Measurements from ENCODE around the gene CCR2. TPM values are rescaled to one million over a fixed set of nuclear protein-coding genes. Genes with fewer than 3 reads are reported as not detected.
A peak's percentile ranks its signal among the peaks of the same experiment; 100 is the strongest.

The CCR2 gene
- total RNA-seq, 1 experiment from 2014 or later: not detected

DNA sequence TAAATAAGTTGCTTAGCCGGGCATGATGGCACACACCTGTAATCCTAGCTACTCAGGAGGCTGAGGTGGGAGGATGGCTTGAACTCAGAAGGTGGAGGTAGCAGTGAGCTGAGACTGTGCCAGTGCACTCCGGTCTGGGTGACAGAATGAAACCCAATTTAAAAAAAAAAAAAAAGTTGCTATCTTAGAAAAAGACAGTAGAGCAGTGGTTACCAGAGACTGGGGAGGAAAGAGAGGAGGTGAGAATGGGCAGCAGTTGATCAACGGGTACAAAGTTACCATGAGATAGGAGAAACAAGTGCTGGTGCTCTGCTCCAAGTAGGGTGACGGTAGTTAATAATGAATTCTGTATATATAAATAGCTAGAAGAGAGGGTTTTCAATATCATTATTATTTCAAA lies 821 bp upstream of the CCR2 start:
- DNase-seq (ENCODE audit: extremely low read depth, low read depth): no peak

DNA sequence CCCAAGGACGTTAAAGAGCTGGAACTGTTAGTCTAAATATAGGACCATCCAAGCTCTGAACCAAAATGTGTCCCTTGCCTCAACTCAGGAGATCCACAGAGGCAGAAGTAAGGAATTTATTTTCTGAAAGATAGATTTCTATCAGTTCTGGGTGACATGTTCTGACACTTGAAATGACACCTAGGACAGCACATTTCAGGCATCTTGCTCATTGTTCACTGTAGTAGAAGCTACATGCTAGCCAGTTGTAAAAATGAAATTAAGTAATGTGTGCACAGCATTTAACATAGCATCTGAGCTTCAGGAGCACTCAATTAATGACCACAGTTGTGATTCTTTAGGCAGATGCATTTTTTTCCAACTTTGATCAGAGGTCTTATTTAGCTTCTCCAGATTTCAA lies 567 bp downstream of the CCR2 start:
- DNase-seq (ENCODE audit: extremely low read depth, low read depth): no peak

DNA sequence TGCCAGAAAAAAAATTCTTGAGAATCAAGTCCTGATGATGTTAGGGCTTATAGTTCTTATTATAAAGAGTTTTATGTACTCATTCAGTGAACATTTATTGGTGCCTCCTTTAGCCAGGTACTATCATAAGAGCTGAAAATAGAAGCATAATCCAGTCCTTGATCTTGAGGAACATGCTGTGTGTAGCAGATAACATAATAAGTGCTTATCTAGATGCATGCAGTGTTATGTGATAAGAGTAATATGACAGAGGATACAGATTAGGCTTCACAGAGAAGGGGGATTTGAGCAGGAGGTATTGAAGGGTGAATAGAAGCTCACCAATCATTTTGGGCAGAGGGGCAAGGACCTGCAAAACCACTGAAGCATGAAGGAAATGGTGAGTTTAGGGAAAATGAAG lies 1.1 kb downstream of the CCR2 start:
- DNase-seq (ENCODE audit: extremely low read depth, low read depth): no peak

DNA sequence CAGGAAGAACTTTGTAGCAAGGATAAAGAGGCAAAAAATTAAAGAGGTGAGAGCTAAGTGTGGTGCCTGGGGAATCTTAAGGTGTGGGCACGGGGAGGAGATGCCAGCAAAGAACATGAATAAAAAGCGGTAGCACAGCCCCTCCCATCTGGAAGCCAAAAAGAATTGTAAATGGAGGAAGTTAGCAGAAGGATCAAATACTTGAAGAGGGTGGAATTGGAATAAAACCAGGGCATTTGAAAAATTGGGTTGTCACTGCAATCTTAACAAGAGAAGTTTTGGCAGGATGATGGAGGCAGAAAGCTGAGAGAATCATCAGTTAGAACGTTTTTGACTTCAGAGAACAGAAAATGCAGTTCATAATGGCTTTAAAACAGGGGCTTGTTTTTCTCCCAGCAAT lies 2.4 kb downstream of the CCR2 start:
- DNase-seq (ENCODE audit: extremely low read depth, low read depth): no peak

DNA sequence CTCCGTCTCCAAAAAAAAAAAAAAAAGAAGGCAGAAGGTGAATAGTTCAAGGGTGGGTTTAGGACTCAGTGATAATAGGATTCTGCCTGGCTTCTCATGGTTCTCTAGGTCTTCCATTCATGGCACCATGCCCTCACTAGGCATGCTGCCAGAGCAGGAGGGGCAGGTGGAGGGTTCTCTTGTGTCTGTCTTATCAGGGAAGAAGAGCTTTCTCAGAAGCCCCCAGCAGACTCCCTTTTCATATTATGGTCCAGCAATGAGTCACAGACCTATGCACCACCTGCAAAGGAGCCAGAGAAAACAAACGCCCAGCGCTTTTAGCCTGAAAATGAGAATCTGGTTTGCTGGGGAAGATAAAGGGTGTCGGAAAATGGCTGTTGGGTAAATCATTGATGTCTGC lies 3.0 kb downstream of the CCR2 start:
- DNase-seq (ENCODE audit: extremely low read depth, low read depth): no peak

DNA sequence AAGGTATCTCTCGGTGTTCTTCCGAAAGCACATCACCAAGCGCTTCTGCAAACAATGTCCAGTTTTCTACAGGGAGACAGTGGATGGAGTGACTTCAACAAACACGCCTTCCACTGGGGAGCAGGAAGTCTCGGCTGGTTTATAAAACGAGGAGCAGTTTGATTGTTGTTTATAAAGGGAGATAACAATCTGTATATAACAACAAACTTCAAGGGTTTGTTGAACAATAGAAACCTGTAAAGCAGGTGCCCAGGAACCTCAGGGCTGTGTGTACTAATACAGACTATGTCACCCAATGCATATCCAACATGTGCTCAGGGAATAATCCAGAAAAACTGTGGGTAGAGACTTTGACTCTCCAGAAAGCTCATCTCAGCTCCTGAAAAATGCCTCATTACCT lies 4.6 kb downstream of the CCR2 start:
- no peak for DNase-seq (ENCODE audit: extremely low read depth, low read depth)

DNA sequence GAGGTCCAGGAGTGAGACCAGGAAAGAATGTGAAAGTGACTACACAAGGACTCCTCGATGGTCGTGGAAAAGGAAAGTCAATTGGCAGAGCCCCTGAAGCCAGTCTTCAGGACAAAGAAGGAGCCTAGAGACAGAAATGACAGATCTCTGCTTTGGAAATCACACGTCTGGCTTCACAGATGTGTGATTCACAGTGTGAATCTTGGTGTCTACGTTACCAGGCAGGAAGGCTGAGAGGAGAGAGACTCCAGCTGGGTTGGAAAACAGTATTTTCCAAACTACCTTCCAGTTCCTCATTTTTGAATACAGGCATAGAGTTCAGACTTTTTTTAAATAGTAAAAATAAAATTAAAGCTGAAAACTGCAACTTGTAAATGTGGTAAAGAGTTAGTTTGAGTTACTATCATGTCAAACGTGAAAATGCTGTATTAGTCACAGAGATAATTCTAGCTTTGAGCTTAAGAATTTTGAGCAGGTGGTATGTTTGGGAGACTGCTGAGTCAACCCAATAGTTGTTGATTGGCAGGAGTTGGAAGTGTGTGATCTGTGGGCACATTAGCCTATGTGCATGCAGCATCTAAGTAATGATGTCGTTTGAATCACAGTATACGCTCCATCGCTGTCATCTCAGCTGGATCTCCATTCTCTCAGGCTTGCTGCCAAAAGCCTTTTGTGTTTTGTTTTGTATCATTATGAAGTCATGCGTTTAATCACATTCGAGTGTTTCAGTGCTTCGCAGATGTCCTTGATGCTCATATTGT lies 6.0 kb downstream of the CCR2 start:
- no peak for DNase-seq (ENCODE audit: extremely low read depth, low read depth)

DNA sequence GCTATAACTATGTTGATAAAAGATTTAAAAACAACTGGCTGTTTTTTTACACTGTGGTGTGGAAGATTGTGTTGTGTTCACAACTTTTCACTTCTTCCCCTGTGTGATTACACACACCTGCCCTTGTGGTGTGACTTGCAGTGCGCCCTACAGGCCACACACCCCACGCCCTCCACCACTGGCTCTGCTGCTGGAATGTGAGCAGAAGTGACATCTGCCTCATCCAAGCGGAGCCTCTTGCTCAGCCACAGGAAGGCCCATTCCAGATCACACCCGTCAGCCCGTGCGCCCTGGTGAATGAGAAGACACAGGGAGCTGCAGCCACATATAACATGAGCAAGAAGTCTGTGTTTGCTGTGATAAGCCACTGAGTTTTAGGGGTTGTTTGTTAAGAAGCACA lies 7.0 kb downstream of the CCR2 start:
- no peak for DNase-seq (ENCODE audit: extremely low read depth, low read depth)

DNA sequence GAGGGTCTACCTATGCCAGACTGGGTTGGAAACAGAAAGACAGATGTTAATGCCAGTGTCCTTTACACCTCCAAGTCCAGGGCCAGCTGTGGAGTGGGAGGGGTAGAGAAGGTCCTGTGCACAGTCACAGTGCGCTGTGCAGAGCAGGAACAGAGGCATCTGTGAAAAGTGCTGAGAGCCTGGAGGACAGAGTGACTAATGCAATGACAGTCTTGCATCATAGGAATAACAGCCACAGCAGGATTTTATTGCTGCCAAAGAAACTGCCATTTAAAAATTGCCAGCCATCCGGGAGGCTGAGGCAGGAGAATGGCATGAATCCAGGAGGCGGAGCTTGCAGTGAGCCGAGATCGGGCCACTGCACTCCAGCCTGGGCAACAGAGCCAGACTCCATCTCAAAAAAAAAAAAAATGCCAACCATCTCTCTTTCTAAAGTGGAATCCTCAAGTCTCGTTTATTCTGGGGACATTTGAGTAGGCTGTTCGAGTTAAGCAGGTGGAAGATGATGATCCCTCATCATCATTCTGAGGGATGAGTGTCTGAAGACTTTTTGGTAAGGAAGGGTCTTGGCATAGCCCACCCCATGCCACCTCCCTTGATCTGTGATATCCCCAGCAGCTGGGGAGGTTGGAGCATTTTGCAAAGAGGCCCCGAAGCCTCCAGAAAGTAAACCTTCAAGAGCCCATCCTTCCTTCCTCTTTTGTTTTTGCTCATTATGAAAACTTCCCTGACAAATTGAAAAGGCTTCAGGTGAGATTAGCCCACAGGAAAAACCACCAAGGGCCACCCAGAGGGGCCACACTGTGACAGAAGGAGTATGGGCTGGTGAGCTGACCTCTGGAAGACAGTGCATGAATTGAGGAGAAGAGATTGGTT lies 7.7 kb downstream of the CCR2 start:
- DNase-seq (ENCODE audit: extremely low read depth, low read depth): peak; percentile 37

DNA sequence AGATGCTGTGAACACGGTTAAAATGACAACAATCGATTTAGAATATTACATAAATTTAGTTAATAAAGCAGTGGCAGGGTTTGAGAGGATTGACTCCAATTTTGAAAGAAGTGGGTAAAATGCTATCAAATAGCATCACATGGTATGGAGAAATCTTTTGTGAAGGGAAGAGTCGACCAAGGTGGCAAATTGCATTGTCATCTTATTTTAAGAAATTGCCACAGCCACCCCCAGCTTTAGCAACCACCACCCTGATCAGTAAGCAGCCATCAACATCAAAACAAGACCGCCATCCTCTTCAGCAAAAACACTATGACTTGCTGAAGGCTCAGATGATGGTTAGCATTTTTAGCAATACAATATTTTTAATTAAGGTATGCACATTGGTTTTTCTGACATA lies 11.1 kb downstream of the CCR2 start:
- no peak for DNase-seq (ENCODE audit: extremely low read depth, low read depth)

DNA sequence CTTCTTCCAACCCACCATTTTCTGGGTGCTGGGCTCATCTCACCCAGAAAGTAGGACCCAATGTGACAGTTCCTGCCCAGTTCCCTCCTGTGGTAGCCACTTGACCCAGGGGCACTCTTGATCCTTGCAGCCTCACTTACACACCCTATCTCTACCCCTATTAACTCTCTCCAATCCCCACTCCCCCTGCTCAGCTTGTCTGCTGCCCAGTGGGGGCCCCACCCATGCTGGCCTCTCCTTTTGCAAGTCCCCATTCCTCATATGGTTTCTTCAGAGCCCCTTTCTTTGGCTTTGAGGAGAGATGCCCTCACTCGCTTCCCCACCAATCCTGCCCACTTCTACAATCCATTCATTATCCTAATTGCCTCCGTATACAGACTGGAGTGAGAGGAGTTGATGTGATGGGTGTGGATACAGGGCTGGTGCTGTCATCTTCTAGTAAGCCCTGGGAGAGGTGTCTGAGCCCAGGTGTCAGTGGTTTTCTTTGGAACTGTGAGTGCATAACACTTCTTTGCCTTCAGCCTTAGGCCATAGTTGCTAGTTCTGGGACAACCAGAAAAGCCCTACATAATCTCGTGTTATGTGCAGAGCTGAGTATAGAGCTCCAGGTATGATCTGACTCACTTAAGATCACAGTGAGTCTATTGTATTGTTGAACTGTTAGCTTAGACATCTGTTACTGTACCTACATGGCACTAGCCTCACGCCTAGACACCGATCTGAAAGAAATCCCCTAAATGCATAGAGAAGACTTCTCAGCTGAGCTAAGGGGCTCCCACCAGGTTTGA lies 12.0 kb downstream of the CCR2 start:
- no peak for DNase-seq (ENCODE audit: extremely low read depth, low read depth)

DNA sequence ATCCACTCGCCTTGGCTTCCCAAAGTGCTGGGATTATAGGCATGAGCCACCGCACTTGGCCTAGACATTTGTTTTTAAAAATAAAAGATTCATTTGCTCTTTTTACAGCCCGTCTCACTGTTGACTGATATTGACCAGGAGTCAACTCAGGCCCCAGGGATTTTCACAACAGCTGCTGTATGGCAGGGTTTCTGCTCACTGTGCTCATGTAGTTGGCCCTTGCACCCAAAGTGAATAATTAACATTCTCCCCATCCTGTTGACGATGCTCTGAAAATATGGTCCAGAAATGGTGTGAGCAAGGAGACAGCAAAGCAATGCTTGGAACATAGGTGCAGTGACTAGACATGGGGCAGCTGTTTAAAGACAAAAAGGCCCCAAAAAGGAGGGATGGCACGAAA lies 13.9 kb downstream of the CCR2 start:
- no peak for DNase-seq (ENCODE audit: extremely low read depth, low read depth)

DNA sequence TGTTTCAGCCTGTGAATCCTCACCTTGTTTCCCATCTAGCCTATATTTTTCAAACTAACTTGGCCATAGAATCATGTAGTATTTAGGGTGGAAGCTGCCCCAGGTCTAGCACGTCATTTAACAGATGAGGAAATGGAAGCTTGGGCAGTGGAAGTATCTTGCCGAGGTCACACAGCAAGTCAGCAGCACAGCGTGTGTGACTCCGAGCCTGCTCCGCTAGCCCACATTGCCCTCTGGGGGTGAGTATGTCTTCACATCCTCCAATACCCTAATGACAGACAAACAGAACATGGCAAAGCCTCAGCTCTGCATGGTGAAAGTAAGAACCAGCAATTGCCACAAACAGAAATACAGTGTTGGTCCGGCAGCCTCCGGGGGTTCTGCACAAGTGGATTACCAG lies 14.7 kb downstream of the CCR2 start:
- peak; percentile 55 for DNase-seq (ENCODE audit: extremely low read depth, low read depth)

DNA sequence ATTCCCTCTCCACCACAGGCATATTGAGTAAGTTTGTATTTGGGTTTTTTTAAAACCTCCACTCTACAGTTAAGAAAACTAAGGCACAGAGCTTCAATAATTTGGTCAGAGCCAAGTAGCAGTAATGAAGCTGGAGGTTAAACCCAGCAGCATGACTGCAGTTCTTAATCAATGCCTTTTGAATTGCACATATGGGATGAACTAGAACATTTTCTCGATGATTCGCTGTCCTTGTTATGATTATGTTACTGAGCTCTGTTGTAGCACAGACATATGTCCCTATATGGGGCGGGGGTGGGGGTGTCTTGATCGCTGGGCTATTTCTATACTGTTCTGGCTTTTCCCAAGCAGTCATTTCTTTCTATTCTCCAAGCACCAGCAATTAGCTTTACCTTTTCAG lies 15.2 kb downstream of the CCR2 start:
- no peak for DNase-seq (ENCODE audit: extremely low read depth, low read depth)

DNA sequence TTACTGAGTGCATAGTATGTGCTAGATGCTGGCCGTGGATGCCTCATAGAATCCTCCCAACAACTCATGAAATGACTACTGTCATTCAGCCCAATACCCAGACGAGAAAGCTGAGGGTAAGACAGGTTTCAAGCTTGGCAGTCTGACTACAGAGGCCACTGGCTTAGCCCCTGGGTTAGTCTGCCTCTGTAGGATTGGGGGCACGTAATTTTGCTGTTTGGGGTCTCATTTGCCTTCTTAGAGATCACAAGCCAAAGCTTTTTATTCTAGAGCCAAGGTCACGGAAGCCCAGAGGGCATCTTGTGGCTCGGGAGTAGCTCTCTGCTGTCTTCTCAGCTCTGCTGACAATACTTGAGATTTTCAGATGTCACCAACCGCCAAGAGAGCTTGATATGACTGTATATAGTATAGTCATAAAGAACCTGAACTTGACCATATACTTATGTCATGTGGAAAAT lies 15.8 kb downstream of the CCR2 start:
- no peak for DNase-seq (ENCODE audit: extremely low read depth, low read depth)

DNA sequence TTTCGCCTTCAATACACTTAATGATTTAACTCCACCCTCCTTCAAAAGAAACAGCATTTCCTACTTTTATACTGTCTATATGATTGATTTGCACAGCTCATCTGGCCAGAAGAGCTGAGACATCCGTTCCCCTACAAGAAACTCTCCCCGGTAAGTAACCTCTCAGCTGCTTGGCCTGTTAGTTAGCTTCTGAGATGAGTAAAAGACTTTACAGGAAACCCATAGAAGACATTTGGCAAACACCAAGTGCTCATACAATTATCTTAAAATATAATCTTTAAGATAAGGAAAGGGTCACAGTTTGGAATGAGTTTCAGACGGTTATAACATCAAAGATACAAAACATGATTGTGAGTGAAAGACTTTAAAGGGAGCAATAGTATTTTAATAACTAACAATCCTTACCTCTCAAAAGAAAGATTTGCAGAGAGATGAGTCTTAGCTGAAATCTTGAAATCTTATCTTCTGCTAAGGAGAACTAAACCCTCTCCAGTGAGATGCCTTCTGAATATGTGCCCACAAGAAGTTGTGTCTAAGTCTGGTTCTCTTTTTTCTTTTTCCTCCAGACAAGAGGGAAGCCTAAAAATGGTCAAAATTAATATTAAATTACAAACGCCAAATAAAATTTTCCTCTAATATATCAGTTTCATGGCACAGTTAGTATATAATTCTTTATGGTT lies 17.1 kb downstream of the CCR2 start, which contains the start of gene CCR5:
Gene CCR5 (plus strand): TSS at position 108 of the 680 bp plus-strand sequence. CDS start 1,957 bp downstream, outside the sequence.
- no peak for DNase-seq (ENCODE audit: extremely low read depth, low read depth)

DNA sequence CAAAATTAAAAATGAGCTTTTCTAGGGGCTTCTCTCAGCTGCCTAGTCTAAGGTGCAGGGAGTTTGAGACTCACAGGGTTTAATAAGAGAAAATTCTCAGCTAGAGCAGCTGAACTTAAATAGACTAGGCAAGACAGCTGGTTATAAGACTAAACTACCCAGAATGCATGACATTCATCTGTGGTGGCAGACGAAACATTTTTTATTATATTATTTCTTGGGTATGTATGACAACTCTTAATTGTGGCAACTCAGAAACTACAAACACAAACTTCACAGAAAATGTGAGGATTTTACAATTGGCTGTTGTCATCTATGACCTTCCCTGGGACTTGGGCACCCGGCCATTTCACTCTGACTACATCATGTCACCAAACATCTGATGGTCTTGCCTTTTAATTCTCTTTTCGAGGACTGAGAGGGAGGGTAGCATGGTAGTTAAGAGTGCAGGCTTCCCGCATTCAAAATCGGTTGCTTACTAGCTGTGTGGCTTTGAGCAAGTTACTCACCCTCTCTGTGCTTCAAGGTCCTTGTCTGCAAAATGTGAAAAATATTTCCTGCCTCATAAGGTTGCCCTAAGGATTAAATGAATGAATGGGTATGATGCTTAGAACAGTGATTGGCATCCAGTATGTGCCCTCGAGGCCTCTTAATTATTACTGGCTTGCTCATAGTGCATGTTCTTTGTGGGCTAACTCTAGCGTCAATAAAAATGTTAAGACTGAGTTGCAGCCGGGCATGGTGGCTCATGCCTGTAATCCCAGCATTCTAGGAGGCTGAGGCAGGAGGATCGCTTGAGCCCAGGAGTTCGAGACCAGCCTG lies 17.8 kb downstream of the CCR2 start:
- DNase-seq (ENCODE audit: extremely low read depth, low read depth): no peak

DNA sequence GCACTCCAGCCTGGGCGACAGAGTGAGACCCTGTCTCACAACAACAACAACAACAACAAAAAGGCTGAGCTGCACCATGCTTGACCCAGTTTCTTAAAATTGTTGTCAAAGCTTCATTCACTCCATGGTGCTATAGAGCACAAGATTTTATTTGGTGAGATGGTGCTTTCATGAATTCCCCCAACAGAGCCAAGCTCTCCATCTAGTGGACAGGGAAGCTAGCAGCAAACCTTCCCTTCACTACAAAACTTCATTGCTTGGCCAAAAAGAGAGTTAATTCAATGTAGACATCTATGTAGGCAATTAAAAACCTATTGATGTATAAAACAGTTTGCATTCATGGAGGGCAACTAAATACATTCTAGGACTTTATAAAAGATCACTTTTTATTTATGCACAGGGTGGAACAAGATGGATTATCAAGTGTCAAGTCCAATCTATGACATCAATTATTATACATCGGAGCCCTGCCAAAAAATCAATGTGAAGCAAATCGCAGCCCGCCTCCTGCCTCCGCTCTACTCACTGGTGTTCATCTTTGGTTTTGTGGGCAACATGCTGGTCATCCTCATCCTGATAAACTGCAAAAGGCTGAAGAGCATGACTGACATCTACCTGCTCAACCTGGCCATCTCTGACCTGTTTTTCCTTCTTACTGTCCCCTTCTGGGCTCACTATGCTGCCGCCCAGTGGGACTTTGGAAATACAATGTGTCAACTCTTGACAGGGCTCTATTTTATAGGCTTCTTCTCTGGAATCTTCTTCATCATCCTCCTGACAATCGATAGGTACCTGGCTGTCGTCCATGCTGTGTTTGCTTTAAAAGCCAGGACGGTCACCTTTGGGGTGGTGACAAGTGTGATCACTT lies 18.8 kb downstream of the CCR2 start:
- peak; percentile 7 for DNase-seq (ENCODE audit: extremely low read depth, low read depth)

DNA sequence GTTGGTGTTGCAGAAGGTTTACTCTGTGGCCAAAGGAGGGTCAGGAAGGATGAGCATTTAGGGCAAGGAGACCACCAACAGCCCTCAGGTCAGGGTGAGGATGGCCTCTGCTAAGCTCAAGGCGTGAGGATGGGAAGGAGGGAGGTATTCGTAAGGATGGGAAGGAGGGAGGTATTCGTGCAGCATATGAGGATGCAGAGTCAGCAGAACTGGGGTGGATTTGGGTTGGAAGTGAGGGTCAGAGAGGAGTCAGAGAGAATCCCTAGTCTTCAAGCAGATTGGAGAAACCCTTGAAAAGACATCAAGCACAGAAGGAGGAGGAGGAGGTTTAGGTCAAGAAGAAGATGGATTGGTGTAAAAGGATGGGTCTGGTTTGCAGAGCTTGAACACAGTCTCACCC lies 20.8 kb downstream of the CCR2 start:
- DNase-seq (ENCODE audit: extremely low read depth, low read depth): no peak
